ENCODE results near the gene IFTAP.

DNA sequence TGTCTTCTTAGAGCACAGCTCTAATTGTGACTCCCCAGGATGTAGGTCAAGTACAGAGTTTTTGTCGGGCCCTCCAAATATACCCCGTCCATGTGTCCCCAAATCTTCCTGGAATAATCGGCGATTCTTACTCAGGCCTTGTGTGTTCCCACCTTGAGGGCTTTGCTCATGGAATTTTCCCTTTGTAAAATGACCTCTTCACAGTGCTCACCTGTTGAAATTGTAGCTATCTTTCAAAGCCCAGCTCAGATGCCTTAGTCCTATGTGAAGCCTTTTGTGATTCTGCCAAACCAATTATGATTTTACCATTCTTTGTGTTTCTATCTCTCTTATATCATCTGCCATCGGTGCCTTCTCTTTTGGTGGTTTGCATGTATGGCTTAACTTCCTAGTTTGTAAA, 33.8 kb downstream of the IFTAP start:
- TF ChIP-seq HNRNPH1 (optimal IDR thresholded peaks at IDR 0.05; ENCODE audit: low read depth, low read length) (no peak), ZNF687 (CRISPR knock-in tag; IDR thresholded peaks at IDR 0.05) (no peak), ZBTB33 (CRISPR knock-in tag; IDR thresholded peaks at IDR 0.05) (no peak)

Data from HepG2 (cell line).